Activated CD4-positive, CD25-positive, alpha-beta regulatory T cell (primary cell): ENCODE results near the gene MAGEA2.
"Not testable (repeated sequence)": the region's sequence is repeated elsewhere in the genome, so short reads cannot be mapped to it uniquely, and the experiment has no call there.

ENCODE experiments used
- DNase-seq, 4 experiments: peaks; one replicate each; lab custom pipeline; 2025; lab: John Stamatoyannopoulos, UW

The MAGEA2 gene

GRCh38 chrX:152709173-152709572, 44.5 kb downstream of the MAGEA2 start, which contains the start of gene CSAG2:
TSS of gene CSAG2 (minus strand) at chrX:152709273. CDS start at chrX:152709112, 161 bp downstream.
- not testable (repeated sequence) for DNase-seq

- not testable (repeated sequence) for DNase-seq
These were observed 47.1 kb downstream of the MAGEA2 start for GRCh38 chrX:152706500-152706899.

- DNase-seq = not testable (repeated sequence)
These were observed 53.3 kb downstream of the MAGEA2 start for GRCh38 chrX:152700390-152700789.
